GM12874 (cell line): Measurements from ENCODE around the gene HHLA2.

Source experiments
- TF ChIP-seq, protein P1 (sequence below): IDR thresholded peaks from 2 replicates; pipeline ENCODE4 v1.5.1; 2011; ENCODE audit warnings: low read depth, mild to moderate bottlenecking, control low read depth, low read length, moderate library complexity; ENCODE audit not compliant: insufficient read depth

The HHLA2 gene

DNA sequence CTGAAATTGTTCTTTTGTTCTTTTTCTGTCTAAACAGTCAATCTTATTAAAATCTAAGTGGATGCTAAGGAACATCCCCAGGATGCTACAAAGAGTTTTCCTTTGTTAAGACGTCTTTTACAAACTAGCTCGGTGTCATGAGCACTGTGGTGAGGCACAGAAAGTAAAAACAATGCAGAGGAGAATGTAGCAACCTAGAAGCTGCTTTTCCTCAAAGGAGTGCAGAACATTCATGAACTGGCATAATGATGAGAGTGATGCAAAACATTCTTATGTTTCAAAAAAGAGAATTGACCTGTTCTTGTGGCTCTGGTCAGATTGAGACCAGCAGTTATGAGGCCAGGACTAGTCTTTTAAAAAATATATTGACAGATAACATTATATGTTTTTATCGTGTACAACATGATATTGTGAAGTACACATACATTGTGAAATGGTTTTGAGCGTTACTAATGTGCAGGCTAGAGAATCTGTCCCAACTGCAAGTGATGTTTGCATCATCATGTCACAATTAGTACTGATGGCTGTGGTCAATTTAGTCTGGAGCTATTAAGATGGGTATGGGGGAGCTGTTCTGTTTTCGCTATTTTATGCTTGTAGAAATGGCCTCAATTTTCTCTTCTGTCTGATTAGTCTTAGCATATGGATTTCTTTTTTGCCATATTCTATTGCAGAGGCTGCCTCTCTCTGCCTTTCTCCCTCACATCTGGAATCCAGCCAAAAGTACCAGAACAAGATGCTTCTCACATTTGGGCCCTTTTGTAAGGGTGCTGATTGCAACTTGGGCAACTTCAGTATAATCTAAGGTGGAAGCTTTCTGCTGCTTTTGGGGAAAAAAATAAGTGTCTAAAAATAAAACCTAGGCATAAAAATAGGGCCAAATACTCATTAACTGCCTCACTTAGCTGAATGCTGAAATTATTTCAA is 50.2 kb downstream of the HHLA2 start:
- TF ChIP-seq, protein P1, sequence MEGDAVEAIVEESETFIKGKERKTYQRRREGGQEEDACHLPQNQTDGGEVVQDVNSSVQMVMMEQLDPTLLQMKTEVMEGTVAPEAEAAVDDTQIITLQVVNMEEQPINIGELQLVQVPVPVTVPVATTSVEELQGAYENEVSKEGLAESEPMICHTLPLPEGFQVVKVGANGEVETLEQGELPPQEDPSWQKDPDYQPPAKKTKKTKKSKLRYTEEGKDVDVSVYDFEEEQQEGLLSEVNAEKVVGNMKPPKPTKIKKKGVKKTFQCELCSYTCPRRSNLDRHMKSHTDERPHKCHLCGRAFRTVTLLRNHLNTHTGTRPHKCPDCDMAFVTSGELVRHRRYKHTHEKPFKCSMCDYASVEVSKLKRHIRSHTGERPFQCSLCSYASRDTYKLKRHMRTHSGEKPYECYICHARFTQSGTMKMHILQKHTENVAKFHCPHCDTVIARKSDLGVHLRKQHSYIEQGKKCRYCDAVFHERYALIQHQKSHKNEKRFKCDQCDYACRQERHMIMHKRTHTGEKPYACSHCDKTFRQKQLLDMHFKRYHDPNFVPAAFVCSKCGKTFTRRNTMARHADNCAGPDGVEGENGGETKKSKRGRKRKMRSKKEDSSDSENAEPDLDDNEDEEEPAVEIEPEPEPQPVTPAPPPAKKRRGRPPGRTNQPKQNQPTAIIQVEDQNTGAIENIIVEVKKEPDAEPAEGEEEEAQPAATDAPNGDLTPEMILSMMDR: no peak

DNA sequence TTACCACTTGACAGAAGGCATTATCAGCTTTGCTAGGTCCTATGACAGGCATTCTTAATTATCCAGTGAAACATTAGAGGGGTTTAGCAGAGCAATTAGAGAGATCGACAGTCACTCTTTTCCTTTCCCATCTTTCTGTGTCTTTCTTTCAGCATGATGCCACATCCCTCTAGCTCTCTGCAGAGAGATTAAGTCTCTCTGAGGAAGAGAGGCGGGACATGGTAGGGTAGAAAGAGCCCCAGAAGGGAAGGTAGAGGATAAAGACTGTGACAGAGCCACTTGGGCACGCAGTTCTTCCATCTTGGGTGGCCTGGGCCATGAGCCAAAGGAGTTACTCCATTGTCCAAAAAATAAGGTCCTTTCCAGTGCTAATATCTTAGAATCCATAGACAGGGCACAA is 55.8 kb downstream of the HHLA2 start:
- TF ChIP-seq, protein P1: no peak

DNA sequence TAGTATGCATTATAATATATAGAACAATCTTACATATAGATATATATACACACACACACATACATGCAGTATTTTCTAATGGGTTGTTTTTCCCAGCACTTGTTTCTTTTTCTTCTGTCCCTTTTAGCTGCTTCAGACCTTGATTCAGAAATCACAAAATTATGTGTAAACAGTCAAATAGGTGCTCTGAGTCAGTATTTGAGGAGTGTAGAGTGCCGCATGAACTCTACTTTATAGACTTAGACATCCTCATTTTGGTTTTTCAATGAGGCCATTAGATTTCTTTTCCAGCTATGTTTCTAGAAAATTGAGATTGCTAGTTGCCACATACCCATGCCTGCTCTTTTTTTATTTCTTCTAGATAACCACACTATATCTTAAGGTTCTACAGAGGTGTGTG is 58.2 kb downstream of the HHLA2 start:
- TF ChIP-seq, protein P1: no peak

DNA sequence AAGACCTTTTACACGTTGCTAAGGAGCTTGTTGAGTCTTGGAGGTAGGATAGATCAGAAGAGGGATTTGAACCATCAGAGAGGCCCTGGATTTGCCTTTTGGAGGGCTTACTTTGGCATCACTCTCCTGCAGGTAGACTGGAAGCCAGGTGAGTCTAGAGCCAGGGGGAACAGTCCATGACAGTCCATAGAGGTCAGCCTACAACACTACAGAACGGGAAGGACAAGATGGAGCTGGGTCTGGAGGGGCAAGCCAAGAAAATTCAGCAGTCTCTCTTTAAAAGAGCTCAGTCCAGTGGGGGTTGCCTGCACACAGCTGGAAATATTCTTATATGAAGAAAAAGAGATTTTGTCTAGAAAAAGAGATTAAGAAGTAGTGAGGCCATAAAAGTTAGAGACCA is 60.7 kb downstream of the HHLA2 start:
- TF ChIP-seq, protein P1: no peak

DNA sequence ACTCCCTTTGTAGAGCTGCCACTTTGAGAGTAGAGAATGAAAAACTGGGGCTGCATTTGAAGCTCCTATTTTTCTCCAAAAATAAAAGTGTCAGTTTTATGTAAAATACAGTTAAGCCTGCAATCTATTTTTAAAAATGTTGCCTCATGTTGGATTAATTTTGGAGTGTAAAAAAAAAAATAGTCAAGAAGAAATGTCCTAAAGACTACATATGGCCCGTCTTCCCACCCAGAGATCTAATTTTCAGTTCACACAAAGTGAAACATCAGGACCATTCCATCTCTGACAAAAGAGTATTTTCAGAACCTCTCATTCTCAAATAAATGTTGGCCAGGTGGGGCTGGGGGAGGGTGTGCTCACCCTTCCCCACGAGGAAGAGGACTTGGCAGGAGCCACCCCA is 62.7 kb downstream of the HHLA2 start:
- TF ChIP-seq, protein P1: no peak

DNA sequence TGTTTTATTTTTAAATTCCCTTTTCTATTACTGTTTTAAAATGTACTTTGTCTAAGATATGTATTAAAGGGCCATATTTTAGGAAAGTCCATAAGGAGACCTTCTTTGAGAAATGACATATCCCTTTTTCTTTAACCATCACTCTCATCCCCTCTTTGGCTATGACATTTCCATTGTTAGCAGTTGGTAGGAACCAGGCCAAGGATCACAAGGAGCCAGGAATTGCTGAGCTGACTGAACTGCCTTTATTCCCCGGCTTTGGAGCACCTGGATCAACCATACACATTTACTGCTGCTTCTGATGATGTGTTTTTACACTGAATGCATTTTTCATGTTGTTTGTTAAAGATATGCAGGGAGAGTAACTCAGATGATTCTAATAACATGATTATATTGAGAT is 79.7 kb downstream of the HHLA2 start:
- TF ChIP-seq, protein P1: no peak

DNA sequence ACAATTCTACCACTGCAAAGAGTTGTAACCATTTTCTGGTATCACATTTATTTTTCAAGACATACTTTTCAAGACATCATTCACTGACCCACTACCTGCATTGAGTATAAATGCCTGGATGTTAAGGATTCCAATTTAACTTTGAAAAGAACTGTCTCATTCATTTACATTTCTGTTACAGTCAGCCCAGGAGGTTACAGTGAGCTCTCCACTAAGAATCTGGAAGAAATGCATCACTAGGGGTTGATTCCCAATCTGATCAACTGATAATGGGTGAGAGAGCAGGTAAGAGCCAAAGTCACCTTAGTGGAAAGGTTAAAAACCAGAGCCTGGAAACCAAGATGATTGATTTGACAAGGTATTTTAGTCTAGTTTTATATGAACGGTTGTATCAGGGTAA is 81.0 kb downstream of the HHLA2 start:
- TF ChIP-seq, protein P1: no peak
